Astrocyte of the spinal cord (primary cell): Measurements from ENCODE around the gene EMID1.
A peak's percentile ranks its signal among the peaks of the same experiment; 100 is the strongest.

Source experiments
- DNase-seq: peaks from one replicate; pipeline ENCODE4 v3.0.0; 2011; ENCODE audit warnings: low read depth, low spot score
- H3K4me3 ChIP-seq: 2 replicates; pipeline ENCODE4 v1.5.1; 2011; ENCODE audit warnings: low read depth, mild to moderate bottlenecking, low read length, moderate library complexity
- CTCF ChIP-seq: IDR thresholded peaks from 2 replicates; pipeline ENCODE4 v1.5.1; 2012; ENCODE audit warnings: low read depth, mild to moderate bottlenecking, low read length, inconsistent platforms
- in situ Hi-C: cut with HindIII; loops from 2 replicates; pipeline ENCODE4 v1.10.0; 2017; ENCODE audit warnings: low sequenced_read_pairs

EMID1 gene

GRCh38 chr22:29269230-29269604 is 63.5 kb downstream of the EMID1 start:
- DNase-seq = no peak
- in situ Hi-C loops = no loop called here

GRCh38 chr22:29269731-29270474 is 64.2 kb downstream of the EMID1 start:
- H3K4me3 ChIP-seq = peak overlapping the region; percentile 95
- DNase-seq = peak; percentile 31
- in situ Hi-C loops = no loop called here
- TF ChIP-seq CTCF = no peak

More at GRCh38 chr22:29269230-29269604, 63.5 kb downstream of the EMID1 start:
- H3K4me3 ChIP-seq = peak overlapping the region; percentile 95
- TF ChIP-seq CTCF = no peak

- TF ChIP-seq CTCF = no peak
- in situ Hi-C loops = no loop called here
- H3K4me3 ChIP-seq = peak overlapping the region; percentile 95
- DNase-seq = peak; percentile 9
Measured at GRCh38 chr22:29270475-29271271, 65.0 kb downstream of the EMID1 start.

- no peak overlapping the region for H3K4me3 ChIP-seq
- DNase-seq = no peak
- in situ Hi-C loops = no loop called here
Measured at GRCh38 chr22:29272624-29273023, 66.9 kb downstream of the EMID1 start.

GRCh38 chr22:29275167-29275566 is 69.5 kb downstream of the EMID1 start:
- no peak for DNase-seq
- no peak overlapping the region for H3K4me3 ChIP-seq
- in situ Hi-C loops = no loop called here
- no peak for TF ChIP-seq CTCF

More at GRCh38 chr22:29272624-29273023, 66.9 kb downstream of the EMID1 start:
- TF ChIP-seq CTCF = no peak

- in situ Hi-C loops = no loop called here
- no peak overlapping the region for H3K4me3 ChIP-seq
- TF ChIP-seq CTCF = no peak
- DNase-seq = no peak
Measured at GRCh38 chr22:29275819-29276565, 70.3 kb downstream of the EMID1 start.
